GM10248 (cell line): Measurements from ENCODE around the gene CEP120.

Experiments used
- CTCF ChIA-PET: fragments of 300-600 bp; sonication (Branson Sonifier 250); formaldehyde crosslinking; extraction: SDS; loops from one replicate; lab custom pipeline; 2021; ENCODE audit warnings: antibody characterized with exemption; lab: Yijun Ruan, JAX
- POLR2A ChIA-PET: fragments of 350-650 bp; sonication (Branson Sonifier 250); formaldehyde crosslinking; extraction: SDS; loops from one replicate; lab custom pipeline; 2020; ENCODE audit warnings: antibody characterized with exemption; lab: Yijun Ruan, JAX
- DNase-seq: peaks from one replicate; pipeline ENCODE4 v3.0.0; 2012; ENCODE audit errors: extremely low spot score
- TF ChIP-seq, protein P1 (sequence below): IDR thresholded peaks from 2 replicates; pipeline ENCODE4 v1.5.1; 2012; ENCODE audit warnings: mild to moderate bottlenecking, low read depth; ENCODE audit errors: extremely low read depth, missing control alignments, control extremely low read depth

Gene CEP120

DNA sequence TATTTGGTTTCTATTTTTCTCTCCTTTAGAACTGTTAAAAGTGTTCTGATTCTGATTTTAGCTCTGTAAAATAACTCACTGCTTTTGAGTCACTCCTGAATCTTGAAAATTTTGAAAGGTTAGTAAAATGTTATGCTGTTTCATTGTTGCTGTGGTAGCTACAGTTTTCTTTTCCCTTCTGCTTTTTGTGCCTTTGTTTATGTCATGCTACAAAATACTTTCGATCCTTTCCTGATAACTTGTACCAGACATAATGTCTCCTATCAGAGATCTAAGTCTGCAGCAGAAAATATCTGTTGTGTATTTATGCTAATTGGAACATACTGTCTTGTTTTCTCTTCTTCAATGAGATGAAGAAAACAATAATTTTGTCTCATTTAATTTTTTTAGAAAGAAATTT, 26.9 kb upstream of the CEP120 start:
- no peak for DNase-seq
- TF ChIP-seq, protein P1, sequence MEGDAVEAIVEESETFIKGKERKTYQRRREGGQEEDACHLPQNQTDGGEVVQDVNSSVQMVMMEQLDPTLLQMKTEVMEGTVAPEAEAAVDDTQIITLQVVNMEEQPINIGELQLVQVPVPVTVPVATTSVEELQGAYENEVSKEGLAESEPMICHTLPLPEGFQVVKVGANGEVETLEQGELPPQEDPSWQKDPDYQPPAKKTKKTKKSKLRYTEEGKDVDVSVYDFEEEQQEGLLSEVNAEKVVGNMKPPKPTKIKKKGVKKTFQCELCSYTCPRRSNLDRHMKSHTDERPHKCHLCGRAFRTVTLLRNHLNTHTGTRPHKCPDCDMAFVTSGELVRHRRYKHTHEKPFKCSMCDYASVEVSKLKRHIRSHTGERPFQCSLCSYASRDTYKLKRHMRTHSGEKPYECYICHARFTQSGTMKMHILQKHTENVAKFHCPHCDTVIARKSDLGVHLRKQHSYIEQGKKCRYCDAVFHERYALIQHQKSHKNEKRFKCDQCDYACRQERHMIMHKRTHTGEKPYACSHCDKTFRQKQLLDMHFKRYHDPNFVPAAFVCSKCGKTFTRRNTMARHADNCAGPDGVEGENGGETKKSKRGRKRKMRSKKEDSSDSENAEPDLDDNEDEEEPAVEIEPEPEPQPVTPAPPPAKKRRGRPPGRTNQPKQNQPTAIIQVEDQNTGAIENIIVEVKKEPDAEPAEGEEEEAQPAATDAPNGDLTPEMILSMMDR = no peak
- ChIA-PET POLR2A (no interaction called here), CTCF (interaction anchor here (1.1 to 2.4 kb wide), 2 partner anchors 8 to 27 kb away, joined by 3 to 9 read pairs; partner anchors contain the start of gene CEP120)

DNA sequence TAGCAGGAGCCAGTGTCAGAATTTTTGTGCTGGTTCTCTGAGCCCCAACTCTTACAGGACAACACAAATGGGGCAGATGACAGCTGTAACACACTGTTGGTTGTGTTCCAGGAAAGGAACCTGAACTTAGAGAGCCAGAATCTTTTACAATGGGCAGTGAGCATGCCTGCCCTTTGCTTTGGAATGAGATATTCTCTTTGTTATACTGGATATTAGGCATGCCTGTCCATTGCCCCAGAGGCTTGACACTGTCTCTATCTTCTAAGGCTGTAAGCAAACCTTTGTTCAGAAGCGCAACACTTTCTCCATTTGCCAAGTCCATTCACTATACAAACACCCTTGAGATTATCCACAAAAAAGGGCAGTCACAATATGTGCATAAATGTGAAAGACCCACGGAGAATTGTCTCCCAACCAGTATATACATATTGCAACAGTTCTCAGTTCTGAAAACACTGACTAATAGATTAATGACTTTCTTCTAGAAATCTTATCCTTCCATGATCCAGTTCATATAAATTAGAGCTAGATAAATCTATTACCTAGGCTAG, 26.3 kb upstream of the CEP120 start:
- POLR2A ChIA-PET = no interaction called here
- TF ChIP-seq, protein P1 = no peak
- CTCF ChIA-PET = interaction anchor here (1.1 to 2.4 kb wide), 2 partner anchors 8 to 27 kb away, joined by 3 to 9 read pairs; partner anchors contain the start of gene CEP120
- DNase-seq = no peak

DNA sequence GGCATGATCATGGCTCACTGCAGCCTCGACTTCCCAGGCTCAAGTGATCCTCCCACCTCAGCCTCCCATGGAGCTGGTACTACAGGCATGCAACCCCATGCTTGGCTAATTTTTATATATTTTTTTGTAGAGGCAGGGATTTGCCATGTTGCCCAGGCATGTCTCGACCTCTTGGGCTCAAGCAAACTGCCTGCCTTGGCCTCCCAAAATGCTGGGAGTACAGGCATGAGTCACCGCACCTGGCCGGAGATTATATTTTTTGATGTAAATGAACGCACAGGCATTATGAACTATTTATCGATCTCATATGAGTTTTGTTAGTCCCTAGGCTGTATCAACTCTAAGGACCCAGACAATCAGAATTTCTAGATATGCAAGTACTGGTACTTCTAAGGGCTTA, 25.5 kb upstream of the CEP120 start:
- ChIA-PET CTCF (no interaction called here), POLR2A (no interaction called here)
- TF ChIP-seq, protein P1 = no peak
- DNase-seq = no peak

DNA sequence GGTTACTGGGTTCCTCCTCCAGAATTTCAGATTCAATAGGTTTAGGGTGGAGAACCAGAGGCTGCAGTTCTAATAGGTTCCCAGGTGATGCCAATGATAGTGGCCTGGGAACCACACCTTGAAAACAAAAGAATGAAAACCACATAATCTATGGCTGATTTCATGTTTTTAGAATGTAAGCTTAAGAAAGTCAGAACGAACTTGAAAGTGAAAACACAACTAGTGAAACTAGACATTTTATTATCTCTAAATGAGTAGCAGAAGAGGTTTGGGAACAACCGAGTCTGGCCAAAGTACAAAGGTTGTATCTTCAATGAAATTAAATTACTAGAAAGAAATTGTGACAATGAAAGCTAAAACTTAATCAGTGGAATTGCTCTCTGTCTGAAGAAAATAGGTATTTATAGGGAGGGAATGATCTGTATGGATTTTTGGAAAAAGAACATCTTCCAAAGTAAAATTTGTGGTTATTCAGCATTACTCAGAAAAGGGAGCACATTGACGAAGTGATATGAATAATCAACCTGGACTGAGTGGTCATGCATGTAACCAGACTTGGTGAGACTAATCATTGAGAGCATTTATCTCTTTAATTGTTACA, 24.9 kb upstream of the CEP120 start:
- TF ChIP-seq, protein P1 = no peak
- peak; percentile 38 for DNase-seq
- ChIA-PET CTCF (no interaction called here), POLR2A (no interaction called here)

DNA sequence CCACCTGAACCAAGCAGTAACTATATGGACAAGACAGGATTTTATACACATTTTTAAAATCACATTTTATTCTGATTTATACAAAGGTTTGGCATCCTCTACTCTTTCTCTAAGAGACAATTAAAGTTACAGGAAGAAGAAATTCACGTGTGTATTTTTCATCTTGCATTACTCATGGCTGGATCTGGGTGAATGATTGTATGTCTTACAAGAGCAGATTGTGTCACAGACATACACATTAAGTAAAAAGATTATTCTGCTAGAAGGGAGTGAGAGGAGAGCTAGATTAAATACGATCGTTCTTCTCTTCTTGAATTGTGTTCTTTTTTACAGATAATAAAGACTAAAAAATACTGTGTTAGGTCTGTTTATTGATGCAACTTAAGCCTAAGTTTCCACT, 20.8 kb upstream of the CEP120 start:
- DNase-seq = no peak
- POLR2A ChIA-PET = no interaction called here
- TF ChIP-seq, protein P1 = no peak
- CTCF ChIA-PET = interaction anchor here (1.0 to 1.3 kb wide), 2 partner anchors 10 to 21 kb away, joined by 3 to 5 read pairs; partner anchors contain the start of gene CEP120

DNA sequence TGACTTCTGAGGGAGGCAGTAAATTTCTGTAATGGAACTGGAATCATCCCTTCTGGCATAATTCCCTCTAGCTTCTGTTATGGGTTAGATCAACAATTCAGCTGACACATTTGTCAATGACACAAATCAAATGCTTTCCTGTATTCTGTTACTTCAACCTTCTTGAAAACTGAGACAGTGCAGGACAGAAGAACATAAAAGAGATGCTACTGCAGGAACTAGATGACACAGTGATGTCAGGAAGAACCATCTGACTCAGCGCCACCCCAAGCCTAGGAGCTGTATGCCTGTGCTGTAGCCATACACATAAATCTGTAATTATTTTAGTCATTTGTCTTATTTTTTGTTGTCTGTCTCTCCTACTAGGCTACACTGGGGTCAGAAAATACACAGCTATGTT, 18.2 kb upstream of the CEP120 start:
- DNase-seq = no peak
- CTCF ChIA-PET = interaction anchor here (1.1 to 2.8 kb wide), 3 partner anchors 9 to 28 kb away, joined by 3 to 20 read pairs (median 5); partner anchors contain the start of gene CEP120
- POLR2A ChIA-PET = no interaction called here
- TF ChIP-seq, protein P1 = no peak
